ENCODE data around the gene ZNF892.

The ZNF892 gene

DNA sequence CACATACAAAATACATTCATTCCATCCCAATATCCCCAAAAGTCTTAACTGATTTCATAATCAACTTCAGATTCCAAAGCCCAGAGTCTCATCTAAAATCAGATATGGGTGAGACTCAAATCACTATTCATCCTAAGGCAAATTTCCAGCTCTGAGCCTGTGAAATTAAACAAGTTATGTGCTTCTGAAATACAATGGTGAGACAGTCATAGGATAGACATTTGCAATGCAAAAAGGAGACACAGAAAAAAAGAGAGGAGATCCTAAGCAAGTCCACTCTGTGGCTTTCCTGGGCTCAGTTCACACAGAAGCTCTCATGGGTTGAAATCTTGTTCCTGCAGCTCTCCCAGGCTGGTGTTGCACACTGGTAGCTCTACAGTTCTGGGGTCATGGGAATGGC lies 18.3 kb downstream of the ZNF892 start:
- DNase-seq (ENCODE audit: low read depth), result peak; percentile 36
- no peak overlapping the region for H3K4me3 ChIP-seq (ENCODE audit: low read length)
- TF ChIP-seq, protein P1, sequence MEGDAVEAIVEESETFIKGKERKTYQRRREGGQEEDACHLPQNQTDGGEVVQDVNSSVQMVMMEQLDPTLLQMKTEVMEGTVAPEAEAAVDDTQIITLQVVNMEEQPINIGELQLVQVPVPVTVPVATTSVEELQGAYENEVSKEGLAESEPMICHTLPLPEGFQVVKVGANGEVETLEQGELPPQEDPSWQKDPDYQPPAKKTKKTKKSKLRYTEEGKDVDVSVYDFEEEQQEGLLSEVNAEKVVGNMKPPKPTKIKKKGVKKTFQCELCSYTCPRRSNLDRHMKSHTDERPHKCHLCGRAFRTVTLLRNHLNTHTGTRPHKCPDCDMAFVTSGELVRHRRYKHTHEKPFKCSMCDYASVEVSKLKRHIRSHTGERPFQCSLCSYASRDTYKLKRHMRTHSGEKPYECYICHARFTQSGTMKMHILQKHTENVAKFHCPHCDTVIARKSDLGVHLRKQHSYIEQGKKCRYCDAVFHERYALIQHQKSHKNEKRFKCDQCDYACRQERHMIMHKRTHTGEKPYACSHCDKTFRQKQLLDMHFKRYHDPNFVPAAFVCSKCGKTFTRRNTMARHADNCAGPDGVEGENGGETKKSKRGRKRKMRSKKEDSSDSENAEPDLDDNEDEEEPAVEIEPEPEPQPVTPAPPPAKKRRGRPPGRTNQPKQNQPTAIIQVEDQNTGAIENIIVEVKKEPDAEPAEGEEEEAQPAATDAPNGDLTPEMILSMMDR (conservative IDR thresholded peaks at IDR 0.05; ENCODE audit: low read length), result no peak

DNA sequence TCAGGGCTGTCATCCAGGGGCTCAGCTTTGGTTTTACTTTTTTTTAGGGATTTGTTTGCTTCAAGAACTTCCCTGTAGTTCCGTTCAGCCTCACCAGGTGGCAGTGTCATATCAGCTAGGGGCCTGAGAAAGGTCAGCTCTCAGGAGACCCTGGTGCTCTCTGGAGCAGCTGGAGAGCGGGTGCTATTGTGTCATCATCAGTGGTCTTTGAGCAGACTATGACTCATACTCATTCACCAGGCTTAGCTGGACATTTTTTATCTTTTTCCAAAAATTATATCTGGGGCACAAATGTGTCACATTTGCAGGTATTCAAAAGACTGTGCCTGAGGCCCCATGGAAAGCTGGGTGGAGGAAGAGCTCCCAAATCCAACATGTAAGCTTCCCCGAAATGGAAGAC lies 24.4 kb downstream of the ZNF892 start:
- DNase-seq (ENCODE audit: low read depth), result peak; percentile 85
- TF ChIP-seq, protein P1 (conservative IDR thresholded peaks at IDR 0.05; ENCODE audit: low read length), result peak; percentile 96
- no peak overlapping the region for H3K4me3 ChIP-seq (ENCODE audit: low read length)

DNA sequence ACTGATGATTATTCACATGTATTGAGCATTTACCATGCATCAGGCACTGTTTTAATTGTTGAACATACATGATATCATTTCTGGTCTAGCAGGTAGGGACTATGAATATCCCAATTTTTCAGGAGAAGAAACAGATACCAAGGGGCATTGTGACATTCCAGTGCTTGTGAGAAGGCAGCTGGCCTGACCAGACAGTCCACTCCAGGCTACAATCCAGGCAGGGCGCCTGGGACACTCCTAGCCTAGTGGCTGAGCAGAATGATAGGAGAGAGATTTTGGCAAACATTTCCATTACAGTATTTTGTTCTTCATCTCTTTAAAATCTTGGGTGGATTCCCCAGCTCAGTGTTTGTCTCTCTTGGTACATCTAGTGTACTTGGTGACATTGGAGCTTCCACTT lies 24.9 kb downstream of the ZNF892 start:
- TF ChIP-seq, protein P1 (conservative IDR thresholded peaks at IDR 0.05; ENCODE audit: low read length), result no peak
- no peak for DNase-seq (ENCODE audit: low read depth)
- no peak overlapping the region for H3K4me3 ChIP-seq (ENCODE audit: low read length)

DNA sequence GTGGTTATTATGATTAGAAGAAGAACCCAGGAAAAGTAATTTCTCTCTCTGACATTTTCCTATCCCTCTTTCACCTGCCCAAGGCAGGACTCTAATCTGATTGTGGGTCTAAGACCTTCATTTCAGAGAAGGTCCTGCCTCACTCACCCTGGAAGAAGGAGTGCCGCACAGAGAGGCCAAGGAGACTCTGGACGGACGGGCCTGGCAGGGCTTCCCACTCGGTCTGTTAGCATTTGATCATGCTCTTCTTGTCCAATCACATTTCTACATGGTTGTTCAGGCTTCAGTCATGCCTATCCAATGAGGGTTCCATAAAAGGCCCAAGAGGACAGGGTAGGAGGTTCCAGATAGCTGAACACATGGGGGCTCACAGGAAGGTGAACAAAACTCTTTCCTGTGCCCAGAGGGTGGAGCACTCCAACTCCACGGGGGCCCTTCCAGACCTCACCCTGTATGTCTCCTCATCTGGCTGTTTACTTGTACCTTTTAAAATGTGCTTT lies 27.0 kb downstream of the ZNF892 start:
- TF ChIP-seq, protein P1 (conservative IDR thresholded peaks at IDR 0.05; ENCODE audit: low read length), result no peak
- DNase-seq (ENCODE audit: low read depth), result no peak
- no peak overlapping the region for H3K4me3 ChIP-seq (ENCODE audit: low read length)

DNA sequence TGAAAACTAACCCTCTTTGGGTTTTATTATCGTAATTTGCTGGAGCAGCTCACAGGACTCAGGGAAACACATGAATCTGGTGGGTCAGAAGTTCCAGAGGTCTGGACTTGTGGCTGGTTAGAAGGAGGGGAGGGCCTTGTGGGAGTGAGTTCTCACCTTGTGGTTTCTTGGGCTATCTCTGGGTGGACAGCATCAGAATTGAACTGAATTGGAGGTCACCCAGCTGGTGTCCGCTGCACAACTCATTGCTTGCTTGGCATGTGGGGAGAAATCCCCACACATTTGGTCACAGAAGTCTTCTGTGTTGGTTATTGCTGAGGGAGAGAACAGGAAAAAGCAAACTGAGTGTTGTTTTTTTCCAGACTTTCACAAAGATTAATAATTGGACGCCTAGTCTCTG lies 27.5 kb downstream of the ZNF892 start:
- TF ChIP-seq, protein P1 (conservative IDR thresholded peaks at IDR 0.05; ENCODE audit: low read length), result no peak
- DNase-seq (ENCODE audit: low read depth), result no peak
- no peak overlapping the region for H3K4me3 ChIP-seq (ENCODE audit: low read length)

DNA sequence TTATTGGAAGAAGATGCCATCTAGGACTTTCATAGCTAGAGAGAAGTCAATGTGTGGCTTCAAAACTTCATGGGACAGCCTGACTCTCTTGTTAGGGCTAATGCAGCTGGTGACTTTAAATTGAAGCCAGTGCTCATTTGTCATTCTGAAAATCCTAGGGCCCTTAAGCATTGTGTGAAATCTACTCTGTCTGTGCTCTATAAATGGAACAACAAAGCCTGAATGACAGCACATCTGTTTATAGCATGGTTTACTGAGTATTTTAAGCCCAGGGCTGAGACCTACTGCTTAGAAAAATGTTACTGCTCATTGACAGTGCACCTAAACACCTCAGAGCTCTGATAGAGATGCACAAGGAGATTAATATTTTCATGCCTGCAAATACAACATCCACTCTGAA lies 30.8 kb downstream of the ZNF892 start:
- TF ChIP-seq, protein P1 (conservative IDR thresholded peaks at IDR 0.05; ENCODE audit: low read length), result no peak

DNA sequence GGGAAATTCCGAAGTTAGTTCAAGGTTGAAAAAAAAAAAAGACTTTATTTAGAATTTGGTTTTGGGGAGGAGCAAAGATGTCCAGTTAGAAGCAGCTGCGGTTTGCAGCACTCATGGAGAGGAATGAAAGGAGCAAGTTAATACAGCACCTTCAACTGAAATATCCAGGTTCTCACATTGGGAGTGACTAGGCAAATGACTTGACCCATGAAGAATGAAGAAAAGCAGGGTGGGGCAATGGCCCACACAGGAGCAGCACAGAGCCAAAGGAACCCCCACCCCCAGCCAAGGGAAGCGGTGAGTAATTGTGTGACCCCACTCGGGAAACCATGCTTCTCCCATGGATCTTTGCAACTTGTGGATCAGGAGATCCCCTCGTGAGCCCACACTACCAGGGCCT lies 32.8 kb downstream of the ZNF892 start:
- no peak overlapping the region for H3K4me3 ChIP-seq (ENCODE audit: low read length)
- no peak for DNase-seq (ENCODE audit: low read depth)
- TF ChIP-seq, protein P1 (conservative IDR thresholded peaks at IDR 0.05; ENCODE audit: low read length), result no peak

More for the DNA sequence above, 30.8 kb downstream of the ZNF892 start:
- H3K4me3 ChIP-seq (ENCODE audit: low read length), result no peak overlapping the region
- DNase-seq (ENCODE audit: low read depth), result no peak

Data from AG10803 (cell line).